Spinal cord (tissue), 10 donors: Measurements from ENCODE around the gene ID4. TPM values are rescaled to one million over a fixed set of nuclear protein-coding genes. Genes with fewer than 3 reads are reported as not detected.

Source experiments
- DNase-seq, 6 donors: peaks; one replicate each; pipeline versions ENCODE4 v3.0.0 to v3.0.0-alpha.2; 2013 to 2015; ENCODE audit warnings: low spot score in 6 of 6, low read depth in 4 of 6
- H3K27ac ChIP-seq: one replicate; pipeline ENCODE4 v1.5.1; 2013; ENCODE audit warnings: low read depth, low read length, control low read depth
- H3K27me3 ChIP-seq: one replicate; pipeline ENCODE4 v1.6.1; 2013; ENCODE audit warnings: low read length; ENCODE audit not compliant: control insufficient read depth, insufficient read depth
- H3K36me3 ChIP-seq: one replicate; pipeline ENCODE4 v1.6.1; 2013; ENCODE audit warnings: low read length; ENCODE audit not compliant: control insufficient read depth, insufficient read depth
- H3K4me1 ChIP-seq: one replicate; pipeline ENCODE4 v1.6.1; 2013; ENCODE audit warnings: low read length; ENCODE audit not compliant: control insufficient read depth, insufficient read depth
- H3K4me3 ChIP-seq: one replicate; pipeline ENCODE4 v1.5.1; 2013; ENCODE audit warnings: low read depth, low read length, control low read depth
- H3K9me3 ChIP-seq: one replicate; pipeline ENCODE4 v1.6.1; 2013; ENCODE audit warnings: low read length; ENCODE audit not compliant: control insufficient read depth, insufficient read depth
- WGBS: methylation state at CpG from one replicate; pipeline ENCODE4 v1.1.5; 2013; ENCODE audit warnings: missing lambda C conversion rate; ENCODE audit not compliant: insufficient coverage; 5-methylcytosine and 5-hydroxymethylcytosine counted together
- polyA plus RNA-seq, 2 donors: library from polyadenylated mRNA; unstranded; fragments of 120-200 nt; gene quantifications; one replicate each; pipeline ENCODE4 v1.2.1, GENCODE V29; 2013; ENCODE audit not compliant: insufficient read length in 2 of 2
- total RNA-seq, 2 donors: library from RNA; depleted of rRNA in 1 of 2; stranded (reverse); fragments of 120-200 nt in 1 of 2; fragments of >200 nt in 1 of 2; gene quantifications; one replicate each; pipeline versions ENCODE4 v1.2.3 to v1.2.4, GENCODE V29; 2013 to 2014
- donor health status: healthy.

Gene ID4
- total and polyA plus RNA-seq, 4 donors = 109 to 276 (median 192) TPM

GRCh38 chr6:19827247-19827646 lies 9.9 kb upstream of the ID4 start:
- H3K4me3 ChIP-seq = no peak overlapping the region
- 100% methylated on average over 3 of the region's 5 CpGs for WGBS

GRCh38 chr6:19827903-19828302 lies 9.3 kb upstream of the ID4 start:
- no peak for DNase-seq
- Histone ChIP-seq H3K36me3 (no peaks in the 10 kb centered on the region), H3K27me3 (no peaks in the 10 kb centered on the region), H3K4me1 (no peaks in the 10 kb centered on the region), H3K4me3 (no peak overlapping the region), H3K27ac (no peak overlapping the region), H3K9me3 (no peaks in the 10 kb centered on the region)
- WGBS = no CpG with 5 or more reads among the region's 1 CpG

More at GRCh38 chr6:19827247-19827646, 9.9 kb upstream of the ID4 start:
- H3K27me3 ChIP-seq = no peaks in the 10 kb centered on the region
- H3K36me3 ChIP-seq = no peaks in the 10 kb centered on the region
- H3K4me1 ChIP-seq = no peaks in the 10 kb centered on the region
- no peak overlapping the region for H3K27ac ChIP-seq
- no peaks in the 10 kb centered on the region for H3K9me3 ChIP-seq
- DNase-seq = no peak

- Histone ChIP-seq H3K27ac (no peak overlapping the region), H3K9me3 (no peaks in the 10 kb centered on the region), H3K4me3 (no peak overlapping the region), H3K4me1 (no peaks in the 10 kb centered on the region), H3K27me3 (no peaks in the 10 kb centered on the region), H3K36me3 (no peaks in the 10 kb centered on the region)
- no peak for DNase-seq
- no CpG with 5 or more reads among the region's 2 CpGs for WGBS
These were observed 7.0 kb upstream of the ID4 start for GRCh38 chr6:19830171-19830570.

- Histone ChIP-seq H3K27ac (no peak overlapping the region), H3K36me3 (no peaks in the 10 kb centered on the region), H3K4me3 (no peak overlapping the region), H3K9me3 (no peaks in the 10 kb centered on the region), H3K27me3 (no peaks in the 10 kb centered on the region), H3K4me1 (no peaks in the 10 kb centered on the region)
- no peak for DNase-seq
- WGBS = no CpG with 5 or more reads among the region's 1 CpG
These were observed 5.8 kb upstream of the ID4 start for GRCh38 chr6:19831358-19831757.

- Histone ChIP-seq H3K9me3 (no peaks in the 10 kb centered on the region), H3K36me3 (peaks cover 7% of the 10 kb centered on the region), H3K4me3 (no peak overlapping the region), H3K4me1 (peaks cover 4% of the 10 kb centered on the region), H3K27me3 (no peaks in the 10 kb centered on the region), H3K27ac (no peak overlapping the region)
- DNase-seq = no peak
- 90% methylated on average over 5 of the region's 5 CpGs for WGBS
These were observed 3.2 kb upstream of the ID4 start for GRCh38 chr6:19833947-19834346.

- H3K27me3 ChIP-seq = peaks cover 4% of the 10 kb centered on the region
- no peak overlapping the region for H3K4me3 ChIP-seq
- H3K4me1 ChIP-seq = peaks cover 4% of the 10 kb centered on the region
- WGBS = 100% methylated on average over 2 of the region's 5 CpGs
- peaks cover 9% of the 10 kb centered on the region for H3K36me3 ChIP-seq
- no peak for DNase-seq
- no peak overlapping the region for H3K27ac ChIP-seq
- no peaks in the 10 kb centered on the region for H3K9me3 ChIP-seq
These were observed 2.3 kb upstream of the ID4 start for GRCh38 chr6:19834858-19835257.

GRCh38 chr6:19835605-19836004 lies 1.6 kb upstream of the ID4 start:
- H3K4me3 ChIP-seq = no peak overlapping the region

GRCh38 chr6:19837511-19838441 lies 606 bp downstream of the ID4 start:
- Histone ChIP-seq H3K36me3 (peaks cover 9% of the 10 kb centered on the region), H3K27me3 (peaks cover 4% of the 10 kb centered on the region), H3K27ac (peak overlapping the region; percentile 88), H3K4me1 (peaks cover 4% of the 10 kb centered on the region), H3K9me3 (no peaks in the 10 kb centered on the region), H3K4me3 (peak overlapping the region; percentile 78)
- under 1% methylated on average over 117 of the region's 122 CpGs for WGBS
- peak in 2 of 6 donors; percentile 68 to 73 for DNase-seq

More at GRCh38 chr6:19835605-19836004, 1.6 kb upstream of the ID4 start:
- Histone ChIP-seq H3K36me3 (peaks cover 9% of the 10 kb centered on the region), H3K9me3 (no peaks in the 10 kb centered on the region), H3K27me3 (peaks cover 4% of the 10 kb centered on the region), H3K4me1 (peaks cover 4% of the 10 kb centered on the region), H3K27ac (no peak overlapping the region)
- DNase-seq = peak in 1 of 6 donors; percentile 34
- WGBS = no CpG with 5 or more reads among the region's 4 CpGs

GRCh38 chr6:19838442-19839236 lies 1.5 kb downstream of the ID4 start:
- 0% methylated on average over 51 of the region's 63 CpGs for WGBS
- peak in 2 of 6 donors; percentile 66 to 74 for DNase-seq
- Histone ChIP-seq H3K9me3 (no peaks in the 10 kb centered on the region), H3K36me3 (peaks cover 9% of the 10 kb centered on the region), H3K4me3 (peak overlapping the region; percentile 78), H3K4me1 (peaks cover 4% of the 10 kb centered on the region), H3K27me3 (peaks cover 4% of the 10 kb centered on the region), H3K27ac (peak overlapping the region; percentile 86)
